ENCODE measurements around the gene ENPP6.

DNA sequence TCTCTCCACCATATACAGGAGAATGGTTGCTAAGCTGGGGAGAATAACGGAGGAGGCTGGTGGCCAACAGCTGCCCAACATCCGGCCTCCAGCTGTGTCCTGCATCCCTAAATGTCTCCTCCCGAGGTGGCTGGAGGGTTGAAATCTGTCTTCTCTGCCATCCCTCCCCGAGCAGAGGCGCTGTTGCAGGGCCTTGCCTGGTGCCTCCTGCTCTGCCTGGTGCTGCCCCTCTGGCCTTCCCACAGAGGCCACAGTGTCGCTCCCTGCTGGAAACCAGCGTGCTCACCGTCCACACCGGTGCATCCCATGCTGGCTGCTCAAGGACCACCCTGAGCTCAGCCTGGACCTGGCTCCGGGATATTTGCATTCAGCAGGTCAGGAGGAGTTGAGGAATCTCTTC, 115.2 kb downstream of the ENPP6 start:
- TF ChIP-seq, protein P1, sequence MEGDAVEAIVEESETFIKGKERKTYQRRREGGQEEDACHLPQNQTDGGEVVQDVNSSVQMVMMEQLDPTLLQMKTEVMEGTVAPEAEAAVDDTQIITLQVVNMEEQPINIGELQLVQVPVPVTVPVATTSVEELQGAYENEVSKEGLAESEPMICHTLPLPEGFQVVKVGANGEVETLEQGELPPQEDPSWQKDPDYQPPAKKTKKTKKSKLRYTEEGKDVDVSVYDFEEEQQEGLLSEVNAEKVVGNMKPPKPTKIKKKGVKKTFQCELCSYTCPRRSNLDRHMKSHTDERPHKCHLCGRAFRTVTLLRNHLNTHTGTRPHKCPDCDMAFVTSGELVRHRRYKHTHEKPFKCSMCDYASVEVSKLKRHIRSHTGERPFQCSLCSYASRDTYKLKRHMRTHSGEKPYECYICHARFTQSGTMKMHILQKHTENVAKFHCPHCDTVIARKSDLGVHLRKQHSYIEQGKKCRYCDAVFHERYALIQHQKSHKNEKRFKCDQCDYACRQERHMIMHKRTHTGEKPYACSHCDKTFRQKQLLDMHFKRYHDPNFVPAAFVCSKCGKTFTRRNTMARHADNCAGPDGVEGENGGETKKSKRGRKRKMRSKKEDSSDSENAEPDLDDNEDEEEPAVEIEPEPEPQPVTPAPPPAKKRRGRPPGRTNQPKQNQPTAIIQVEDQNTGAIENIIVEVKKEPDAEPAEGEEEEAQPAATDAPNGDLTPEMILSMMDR (IDR thresholded peaks at IDR 0.05; ENCODE audit: low read length) = no peak
- no peak for TF ChIP-seq EZH2 (optimal IDR thresholded peaks at IDR 0.05; ENCODE audit: low read depth, low read length)
